Kidney (tissue), 22 donors: Measurements from ENCODE around the gene SRP14. TPM values are rescaled to one million over a fixed set of nuclear protein-coding genes. Genes with fewer than 3 reads are reported as not detected.
A peak's percentile ranks its signal among the peaks of the same experiment; 100 is the strongest.

Experiments used
- DNase-seq, 5 donors: peaks; one replicate each; pipeline ENCODE4 v3.0.0-alpha.2; 2013 to 2020
- FAIRE-seq: peaks from 2 replicates; lab custom pipeline; 2012; peaks lifted over from hg19 to GRCh38; lab: Jason Lieb, UNC
- H3K27ac ChIP-seq, 2 donors: one replicate each; pipeline ENCODE4 v1.7.0; 2013; ENCODE audit warnings: low read depth in 2 of 2, low read length in 2 of 2, inconsistent platforms in 1 of 2
- H3K27me3 ChIP-seq: one replicate; pipeline ENCODE4 v1.7.1; 2013; ENCODE audit warnings: low read length, inconsistent platforms; ENCODE audit not compliant: control insufficient read depth, insufficient read depth
- H3K36me3 ChIP-seq, 3 donors: one replicate each; pipeline versions ENCODE4 v1.7.0 to v1.7.1; 2013; ENCODE audit warnings: low read length in 3 of 3, control low read depth in 1 of 3, inconsistent platforms in 1 of 3; ENCODE audit not compliant: insufficient read depth in 3 of 3, control insufficient read depth in 2 of 3
- H3K4me1 ChIP-seq, 3 donors: one replicate each; pipeline versions ENCODE4 v1.7.0 to v1.7.1; 2013; ENCODE audit warnings: low read length in 3 of 3, inconsistent platforms in 1 of 3, low read depth in 1 of 3; ENCODE audit not compliant: control insufficient read depth in 2 of 3, insufficient read depth in 2 of 3
- H3K4me3 ChIP-seq, 3 donors: one replicate each; pipeline versions ENCODE4 v1.7.0 to v1.8.1; 2013; ENCODE audit warnings: low read length in 3 of 3, control low read depth in 1 of 3, inconsistent platforms in 1 of 3
- H3K9ac ChIP-seq, 3 donors: one replicate each; pipeline versions ENCODE4 v1.7.0 to v1.7.1; 2013; ENCODE audit warnings: low read length in 3 of 3, control low read depth in 1 of 3, inconsistent platforms in 1 of 3
- H3K9me3 ChIP-seq, 3 donors: one replicate each; pipeline versions ENCODE4 v1.7.0 to v1.7.1; 2013; ENCODE audit warnings: low read length in 3 of 3, control low read depth in 1 of 3, inconsistent platforms in 1 of 3; ENCODE audit not compliant: control insufficient read depth in 2 of 3, insufficient read depth in 1 of 3
- intact Hi-C: fragments of 100-400 bp; cut with DNase I; formaldehyde crosslinking; loops from one replicate; pipeline ENCODE4 v1.11.1; 2022
- long read RNA-seq, 10 donors: library from polyadenylated mRNA in 1 of 10; unstranded in 1 of 10; transcript quantifications; one replicate each; pipeline ENCODE4 v2.0.0 and lab custom pipeline, GENCODE V29; 2021 to 2026
- polyA plus RNA-seq: library from polyadenylated mRNA; stranded (reverse); fragments of 350-450 nt; fragmentation: Illumina TruSeq; extraction: RNeasy Lipid Tissue Mini Kit (QIAGEN cat#74804); gene quantifications from one replicate; pipeline ENCODE4 v1.2.3, GENCODE V29; 2014; ENCODE audit warnings: low read depth, low replicate concordance; ENCODE audit not compliant: insufficient read depth
- total RNA-seq: library from RNA; stranded (reverse); fragmentation: NEBNext Ultra II Directional; extraction: Animal tissue kit (Norgen Biotek cat#: 25700); gene quantifications from one replicate; pipeline ENCODE4 v1.2.1, GENCODE V29; 2021
- TF ChIP-seq, protein P1 (sequence below): IDR thresholded peaks from 3 replicates; pipeline ENCODE4 v1.5.1; 2012; ENCODE audit warnings: mild to moderate bottlenecking, moderate library complexity, borderline replicate concordance; ENCODE audit not compliant: insufficient read depth; ENCODE audit errors: extremely low read depth
- donor health status: control.
- donor health status: control.
- donor health status: control.
- donor health status: control.
- donor health status: control.
- donor health status: DM: yes; HTN: yes; CAD: no.
- donor health status: Normal renal cell carcinoma (clear cell type).

SRP14 gene, protein sequence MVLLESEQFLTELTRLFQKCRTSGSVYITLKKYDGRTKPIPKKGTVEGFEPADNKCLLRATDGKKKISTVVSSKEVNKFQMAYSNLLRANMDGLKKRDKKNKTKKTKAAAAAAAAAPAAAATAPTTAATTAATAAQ
- 190 TPM for total RNA-seq
- 867 TPM for polyA plus RNA-seq
- long read RNA-seq, donor 1, transcript SRP14-204 (4 exons, 780 nt): minor isoform, 42 of 534 reads
- long read RNA-seq, donor 1, transcript SRP14-205 (4 exons, 578 nt): minor isoform, 9 of 534 reads
- long read RNA-seq, donor 1, transcript SRP14-201 (5 exons, 1,077 nt): major isoform, 358 of 534 reads
- long read RNA-seq, donor 1, partial matches to known transcripts: 75 of 534 reads
- long read RNA-seq, donor 1, other reads (novel, unspliced or antisense): 47 of 534 reads
- long read RNA-seq, donor 2, transcript SRP14-204 (4 exons, 780 nt): minor isoform, 20 of 460 reads
- long read RNA-seq, donor 2, transcript SRP14-201 (5 exons, 1,077 nt): major isoform, 376 of 460 reads
- long read RNA-seq, donor 2, partial matches to known transcripts: 25 of 460 reads
- long read RNA-seq, donor 2, other reads (novel, unspliced or antisense): 32 of 460 reads
- long read RNA-seq, donor 3, transcript SRP14-204 (4 exons, 780 nt): minor isoform, 32 of 770 reads
- long read RNA-seq, donor 3, transcript SRP14-205 (4 exons, 578 nt): minor isoform, 11 of 770 reads
- long read RNA-seq, donor 3, transcript SRP14-201 (5 exons, 1,077 nt): major isoform, 615 of 770 reads
- long read RNA-seq, donor 3, partial matches to known transcripts: 44 of 770 reads
- long read RNA-seq, donor 3, other reads (novel, unspliced or antisense): 67 of 770 reads
- long read RNA-seq, donor 4, transcript SRP14-204 (4 exons, 780 nt): minor isoform, 23 of 364 reads
- long read RNA-seq, donor 4, transcript SRP14-201 (5 exons, 1,077 nt): major isoform, 295 of 364 reads
- long read RNA-seq, donor 4, partial matches to known transcripts: 16 of 364 reads
- long read RNA-seq, donor 4, other reads (novel, unspliced or antisense): 28 of 364 reads
- long read RNA-seq, donor 5, transcript SRP14-201 (5 exons, 1,077 nt): major isoform, 23 of 31 reads
- long read RNA-seq, donor 5, partial matches to known transcripts: 7 of 31 reads
- long read RNA-seq, donor 5, other reads (novel, unspliced or antisense): 0 of 31 reads
- long read RNA-seq, donor 6, transcript SRP14-201 (5 exons, 1,077 nt): major isoform, 1,050 of 1,498 reads
- long read RNA-seq, donor 6, transcript SRP14-205 (4 exons, 578 nt): minor isoform, 12 of 1,498 reads
- long read RNA-seq, donor 6, transcript SRP14-204 (4 exons, 780 nt): minor isoform, 80 of 1,498 reads
- long read RNA-seq, donor 6, partial matches to known transcripts: 226 of 1,498 reads
- long read RNA-seq, donor 6, other reads (novel, unspliced or antisense): 129 of 1,498 reads
- long read RNA-seq, donor 7, transcript SRP14-204 (4 exons, 780 nt): minor isoform, 8 of 326 reads
- long read RNA-seq, donor 7, transcript SRP14-201 (5 exons, 1,077 nt): major isoform, 293 of 326 reads
- long read RNA-seq, donor 7, partial matches to known transcripts: 5 of 326 reads
- long read RNA-seq, donor 7, other reads (novel, unspliced or antisense): 19 of 326 reads
- long read RNA-seq, donor 8, transcript SRP14-201 (5 exons, 1,077 nt): major isoform, 434 of 551 reads
- long read RNA-seq, donor 8, transcript SRP14-204 (4 exons, 780 nt): minor isoform, 31 of 551 reads
- long read RNA-seq, donor 8, partial matches to known transcripts: 38 of 551 reads
- long read RNA-seq, donor 8, other reads (novel, unspliced or antisense): 44 of 551 reads
- long read RNA-seq, donor 9, transcript SRP14-201 (5 exons, 1,077 nt): major isoform, 243 of 313 reads
- long read RNA-seq, donor 9, transcript SRP14-204 (4 exons, 780 nt): minor isoform, 28 of 313 reads
- long read RNA-seq, donor 9, partial matches to known transcripts: 22 of 313 reads
- long read RNA-seq, donor 9, other reads (novel, unspliced or antisense): 16 of 313 reads
- long read RNA-seq, donor 10, transcript SRP14-204 (4 exons, 780 nt): minor isoform, 37 of 544 reads
- long read RNA-seq, donor 10, transcript SRP14-201 (5 exons, 1,077 nt): major isoform, 326 of 544 reads
- long read RNA-seq, donor 10, transcript SRP14-205 (4 exons, 578 nt): minor isoform, 6 of 544 reads
- long read RNA-seq, donor 10, partial matches to known transcripts: 130 of 544 reads
- long read RNA-seq, donor 10, other reads (novel, unspliced or antisense): 43 of 544 reads

DNA sequence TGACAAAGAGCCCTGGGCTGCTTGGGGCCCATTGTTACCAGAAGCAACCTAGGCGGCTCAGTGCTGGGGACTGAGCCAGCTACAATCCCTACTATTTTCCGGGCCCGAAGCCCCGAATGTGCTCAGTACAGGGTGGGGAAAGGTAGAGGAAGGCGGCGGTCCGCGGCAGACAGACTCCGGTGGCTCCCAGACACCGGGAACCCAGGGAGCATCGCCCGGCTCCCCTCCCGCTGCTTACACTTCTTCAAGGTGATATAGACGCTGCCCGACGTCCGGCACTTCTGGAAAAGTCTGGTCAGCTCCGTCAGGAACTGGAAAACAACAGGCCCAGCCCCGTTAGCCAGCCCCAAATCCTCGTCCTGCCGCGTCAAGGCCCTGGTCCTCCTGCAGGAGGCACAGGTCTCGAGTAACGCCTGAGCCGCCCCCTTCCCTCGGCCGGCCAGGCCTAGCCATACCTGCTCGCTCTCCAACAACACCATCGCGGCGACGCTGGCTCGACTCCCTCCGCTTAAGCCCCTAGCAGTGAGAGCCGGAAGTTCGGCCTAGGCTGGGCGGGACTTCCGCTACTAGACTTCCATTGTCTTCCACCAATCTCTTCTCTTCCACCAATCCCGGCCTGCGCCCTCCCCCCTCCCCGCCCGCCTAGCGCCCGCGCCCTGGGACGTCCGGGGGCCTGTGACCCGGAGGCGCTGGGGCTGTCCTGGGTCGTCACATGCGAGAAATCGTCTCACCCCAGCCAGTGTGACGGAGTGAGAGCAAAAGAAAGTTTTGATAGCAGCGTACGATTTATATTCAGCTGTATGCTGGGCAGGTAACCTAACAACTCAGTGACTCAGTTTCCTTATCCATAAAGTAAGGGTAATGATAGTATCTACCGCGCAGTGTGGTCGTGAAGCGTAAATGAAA lies at the start of gene SRP14:
SRP14 (minus strand) TSS at position 544 of the 906 bp plus-strand sequence; CDS start at position 479, 65 bp downstream.
- peaks cover 7 to 28% (median 16%) of the 10 kb centered on the region in 3 donors for H3K36me3 ChIP-seq
- H3K9me3 ChIP-seq: no peaks in the 10 kb centered on the region
- FAIRE-seq (no peak), DNase-seq (peak; percentile 96 to 98 (median 97))
- intact Hi-C loops: no loop called here
- peak within 1 kb of the TSS; percentile 97 to 98 for H3K27ac ChIP-seq
- TF ChIP-seq, protein P1, sequence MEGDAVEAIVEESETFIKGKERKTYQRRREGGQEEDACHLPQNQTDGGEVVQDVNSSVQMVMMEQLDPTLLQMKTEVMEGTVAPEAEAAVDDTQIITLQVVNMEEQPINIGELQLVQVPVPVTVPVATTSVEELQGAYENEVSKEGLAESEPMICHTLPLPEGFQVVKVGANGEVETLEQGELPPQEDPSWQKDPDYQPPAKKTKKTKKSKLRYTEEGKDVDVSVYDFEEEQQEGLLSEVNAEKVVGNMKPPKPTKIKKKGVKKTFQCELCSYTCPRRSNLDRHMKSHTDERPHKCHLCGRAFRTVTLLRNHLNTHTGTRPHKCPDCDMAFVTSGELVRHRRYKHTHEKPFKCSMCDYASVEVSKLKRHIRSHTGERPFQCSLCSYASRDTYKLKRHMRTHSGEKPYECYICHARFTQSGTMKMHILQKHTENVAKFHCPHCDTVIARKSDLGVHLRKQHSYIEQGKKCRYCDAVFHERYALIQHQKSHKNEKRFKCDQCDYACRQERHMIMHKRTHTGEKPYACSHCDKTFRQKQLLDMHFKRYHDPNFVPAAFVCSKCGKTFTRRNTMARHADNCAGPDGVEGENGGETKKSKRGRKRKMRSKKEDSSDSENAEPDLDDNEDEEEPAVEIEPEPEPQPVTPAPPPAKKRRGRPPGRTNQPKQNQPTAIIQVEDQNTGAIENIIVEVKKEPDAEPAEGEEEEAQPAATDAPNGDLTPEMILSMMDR: no peak
- peak within 1 kb of the TSS; percentile 90 to 100 (median 92) for H3K4me3 ChIP-seq
- peak within 1 kb of the TSS; percentile 92 to 100 (median 96) for H3K9ac ChIP-seq
- H3K4me1 ChIP-seq: peaks cover 3 to 13% (median 3%) of the 10 kb centered on the region in 3 donors
- H3K27me3 ChIP-seq: no peaks in the 10 kb centered on the region

DNA sequence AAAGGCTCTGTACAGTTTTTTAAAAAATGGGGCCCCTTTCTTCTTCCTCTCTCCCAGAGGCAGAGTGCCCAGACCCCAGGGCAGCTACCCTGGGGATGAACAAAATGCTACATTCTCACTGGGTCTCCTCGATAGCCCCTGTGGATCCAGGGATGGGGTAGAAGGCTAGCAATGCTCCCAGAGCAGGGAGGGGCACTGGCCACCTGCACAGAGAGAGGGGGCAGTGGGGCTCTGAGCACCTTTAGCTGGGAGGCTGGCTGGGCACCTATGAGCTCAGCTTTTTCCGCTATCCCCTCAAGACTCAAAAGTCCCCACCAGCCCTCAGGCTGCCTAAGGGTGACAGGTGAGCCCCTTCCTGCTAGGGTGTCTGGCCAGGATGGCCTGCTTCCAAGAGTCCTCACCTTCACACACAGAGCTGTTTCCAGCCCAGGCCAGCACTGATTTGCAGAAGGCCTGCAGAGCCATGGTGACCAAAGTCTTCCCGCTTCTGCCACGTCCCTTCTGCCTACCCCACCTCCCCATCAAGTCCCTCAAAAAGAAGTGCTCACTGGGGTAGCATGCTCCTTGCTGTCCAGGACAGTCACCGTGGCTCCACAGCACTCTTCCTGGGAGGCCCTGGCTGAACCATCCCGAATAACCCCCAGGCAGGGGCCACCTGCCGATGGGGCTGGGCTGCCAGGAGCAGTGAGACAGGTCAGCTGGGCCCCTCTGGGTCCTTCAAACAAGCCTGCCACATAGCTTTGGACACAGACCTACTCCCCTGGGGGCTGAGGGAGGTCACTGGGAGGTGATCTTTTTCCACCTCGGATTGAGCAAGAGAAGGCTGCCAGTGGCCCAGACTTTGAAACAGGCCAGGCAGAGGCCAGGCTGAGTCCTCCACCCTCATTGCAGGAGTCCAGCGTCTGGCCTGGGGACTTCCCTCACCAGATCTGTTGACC lies 49.3 kb upstream of the SRP14 start:
- intact Hi-C loops: no loop called here
- FAIRE-seq: no peak
- Histone ChIP-seq H3K9ac (no peak overlapping the region), H3K9me3 (no peaks in the 10 kb centered on the region), H3K36me3 (no peaks in the 10 kb centered on the region), H3K27me3 (no peaks in the 10 kb centered on the region), H3K27ac (peak overlapping the region; percentile 5 to 53), H3K4me1 (peaks cover 16 to 44% (median 41%) of the 10 kb centered on the region in 3 donors), H3K4me3 (no peak overlapping the region)
- TF ChIP-seq, protein P1: no peak
- DNase-seq: peak in 2 of 5 donors; percentile 77 to 83
